Mesenchymal stem cell (in vitro differentiated cells and primary cell): ENCODE results near the gene ZBTB7B.

Experiments
- DNase-seq: peaks from one replicate; pipeline ENCODE4 v3.0.0-alpha.2; 2013
- H2AFZ ChIP-seq: one replicate; pipeline ENCODE4 v1.6.1; 2013; ENCODE audit warnings: low read depth, mild to moderate bottlenecking, control low read depth, inconsistent platforms, low read length, moderate library complexity
- H2AK5ac ChIP-seq: 2 replicates; pipeline ENCODE4 v1.6.1; 2013; ENCODE audit warnings: low read length, moderate library complexity, mild to moderate bottlenecking, inconsistent platforms; ENCODE audit not compliant: severe bottlenecking
- H2BK120ac ChIP-seq: one replicate; pipeline ENCODE4 v1.6.1; 2013; ENCODE audit warnings: low read depth, mild to moderate bottlenecking, inconsistent platforms, low read length, moderate library complexity
- H2BK12ac ChIP-seq, 2 experiments: one replicate each; pipeline ENCODE4 v1.6.1; 2013; ENCODE audit warnings: inconsistent platforms in 2 of 2, low read length in 2 of 2, mild to moderate bottlenecking in 2 of 2, moderate library complexity in 2 of 2, control low read depth in 1 of 2
- H2BK15ac ChIP-seq: one replicate; pipeline ENCODE4 v1.6.1; 2013; ENCODE audit warnings: mild to moderate bottlenecking, low read depth, inconsistent platforms; ENCODE audit not compliant: poor library complexity, severe bottlenecking
- H2BK5ac ChIP-seq: 2 replicates; pipeline ENCODE4 v1.6.1; 2013; ENCODE audit warnings: low read depth, mild to moderate bottlenecking, low read length, control low read depth, inconsistent platforms; ENCODE audit not compliant: poor library complexity, severe bottlenecking
- H3K14ac ChIP-seq, 2 experiments: one replicate each; pipeline ENCODE4 v1.6.1; 2013; ENCODE audit warnings: inconsistent platforms in 2 of 2, low read length in 2 of 2, control low read depth in 1 of 2, mild to moderate bottlenecking in 1 of 2, moderate library complexity in 1 of 2
- H3K18ac ChIP-seq, 2 experiments: one replicate each; pipeline ENCODE4 v1.6.1; 2013; ENCODE audit warnings: inconsistent platforms in 2 of 2, low read length in 2 of 2, control low read depth in 1 of 2, low read depth in 1 of 2, mild to moderate bottlenecking in 1 of 2
- H3K23ac ChIP-seq, 2 experiments: one replicate each; pipeline ENCODE4 v1.6.1; 2013; ENCODE audit warnings: inconsistent platforms in 2 of 2, low read length in 2 of 2, mild to moderate bottlenecking in 2 of 2, moderate library complexity in 2 of 2, control low read depth in 1 of 2
- H3K27ac ChIP-seq: 2 replicates; pipeline ENCODE4 v1.5.1; 2013; ENCODE audit warnings: mild to moderate bottlenecking, moderate library complexity, low read length, control low read depth, inconsistent platforms; ENCODE audit not compliant: poor library complexity, severe bottlenecking
- H3K27me3 ChIP-seq, 2 experiments: 2 replicates each; pipeline versions ENCODE4 v1.6.1 to v1.7.0; 2013; ENCODE audit warnings: low read length in 2 of 2, mild to moderate bottlenecking in 2 of 2, moderate library complexity in 2 of 2, control low read depth in 1 of 2, inconsistent platforms in 1 of 2; ENCODE audit not compliant: control insufficient read depth in 1 of 2, insufficient read depth in 1 of 2
- H3K36me3 ChIP-seq, 2 experiments: 2 replicates each; pipeline versions ENCODE4 v1.6.1 to v1.7.0; 2013; ENCODE audit warnings: low read length in 2 of 2, control low read depth in 1 of 2, inconsistent platforms in 1 of 2, low read depth in 1 of 2, mild to moderate bottlenecking in 1 of 2; ENCODE audit not compliant: insufficient read depth in 2 of 2, control insufficient read depth in 1 of 2
- H3K4ac ChIP-seq, 2 experiments: one replicate each; pipeline ENCODE4 v1.6.1; 2013; ENCODE audit warnings: inconsistent platforms in 2 of 2, low read length in 2 of 2, mild to moderate bottlenecking in 2 of 2, moderate library complexity in 2 of 2, control low read depth in 1 of 2, low read depth in 1 of 2
- H3K4me1 ChIP-seq: 2 replicates; pipeline ENCODE4 v1.6.1; 2013; ENCODE audit warnings: low read depth, low read length, control low read depth; ENCODE audit not compliant: control insufficient read depth, insufficient read depth
- H3K4me2 ChIP-seq: 2 replicates; pipeline ENCODE4 v1.6.1; 2013; ENCODE audit warnings: low read length, mild to moderate bottlenecking, inconsistent platforms; ENCODE audit not compliant: poor library complexity, severe bottlenecking
- H3K4me3 ChIP-seq, 2 experiments: 2 replicates each; pipeline versions ENCODE4 v1.5.1 to v1.7.0; 2013; ENCODE audit warnings: low read length in 2 of 2, mild to moderate bottlenecking in 2 of 2, control low read depth in 1 of 2, low read depth in 1 of 2; ENCODE audit not compliant: insufficient read depth in 1 of 2
- H3K79me1 ChIP-seq: replicated peaks from 2 replicates; pipeline ENCODE4 v1.6.1; 2013; ENCODE audit warnings: mild to moderate bottlenecking, control low read depth, low read length, inconsistent platforms; ENCODE audit not compliant: poor library complexity, severe bottlenecking
- H3K9ac ChIP-seq: 2 replicates; pipeline ENCODE4 v1.7.0; 2013; ENCODE audit warnings: mild to moderate bottlenecking, low read length, moderate library complexity
- H3K9me3 ChIP-seq: 2 replicates; pipeline ENCODE4 v1.7.0; 2013; ENCODE audit warnings: mild to moderate bottlenecking, low read length; ENCODE audit not compliant: control insufficient read depth
- H4K8ac ChIP-seq: one replicate; pipeline ENCODE4 v1.6.1; 2013; ENCODE audit warnings: inconsistent platforms, mild to moderate bottlenecking, low read length, moderate library complexity
- H4K91ac ChIP-seq: one replicate; pipeline ENCODE4 v1.6.1; 2013; ENCODE audit warnings: mild to moderate bottlenecking, low read length, inconsistent platforms
- WGBS: methylation state at CpG from one replicate; pipeline ENCODE4 v1.1.7; 2013; ENCODE audit warnings: mixed read lengths; 5-methylcytosine and 5-hydroxymethylcytosine counted together

The ZBTB7B gene

DNA sequence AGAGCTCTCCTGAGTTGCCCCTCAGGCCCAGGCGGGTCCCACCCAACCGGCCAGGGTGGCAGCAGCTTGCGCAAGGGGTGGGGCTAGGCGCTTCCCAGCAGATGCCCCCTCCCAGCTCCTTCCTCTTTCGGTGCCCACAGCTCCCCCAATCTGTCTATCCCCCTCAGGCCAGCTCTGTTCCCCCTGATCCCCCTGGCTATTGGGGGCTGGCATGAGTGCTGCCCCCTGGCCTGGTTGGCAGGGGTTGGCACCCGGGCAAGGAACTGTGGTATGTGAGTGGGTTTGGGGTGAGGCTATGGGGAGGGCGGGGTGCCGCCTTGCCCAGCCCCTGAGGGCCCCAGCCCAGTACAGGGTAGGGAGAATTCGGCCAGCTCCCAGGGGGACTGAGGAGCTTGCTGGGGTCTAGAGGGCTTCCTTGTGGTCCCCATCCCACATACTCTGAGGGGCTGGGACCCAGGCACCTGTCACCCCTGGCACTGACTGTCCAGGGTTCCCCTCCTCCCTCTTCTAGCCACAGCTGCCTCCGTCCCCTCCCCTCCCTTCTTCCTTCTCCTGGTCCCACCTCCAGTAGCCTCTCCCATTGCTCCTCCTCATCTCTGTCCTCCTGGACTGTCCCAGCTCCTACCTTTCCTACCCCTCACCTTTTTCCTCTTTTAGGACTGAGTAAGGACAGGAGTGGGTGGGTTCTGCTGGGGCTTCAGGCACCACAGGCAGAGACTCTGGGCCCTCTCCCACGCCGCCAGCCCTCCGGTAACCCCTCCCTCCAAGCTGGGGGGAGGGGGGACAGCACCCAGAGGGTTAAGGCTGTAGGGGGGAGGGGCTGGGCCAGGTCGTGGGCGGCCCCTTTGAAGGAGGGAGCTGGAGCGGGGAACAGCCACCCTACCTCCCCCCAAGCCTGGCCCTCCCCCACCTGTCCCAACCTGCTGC lies 5.7 kb downstream of the ZBTB7B start:
- Histone ChIP-seq H2BK5ac (no peak overlapping the region), H4K91ac (no peak overlapping the region), H4K8ac (no peak overlapping the region), H3K36me3 (peaks cover 8 to 73% of the 10 kb centered on the region in 2 experiments), H3K27me3 (no peaks in the 10 kb centered on the region), H3K14ac (no peak overlapping the region), H3K4me2 (no peak overlapping the region), H2AFZ (no peak overlapping the region), H2AK5ac (no peak overlapping the region), H3K9me3 (no peaks in the 10 kb centered on the region), H3K4me1 (peaks cover 38% of the 10 kb centered on the region), H2BK15ac (no peak overlapping the region), H2BK120ac (no peak overlapping the region), H3K18ac (no peak overlapping the region), H3K4me3 (no peak overlapping the region), H3K79me1 (peaks cover 43% of the 10 kb centered on the region), H3K23ac (no peak overlapping the region), H3K27ac (no peak overlapping the region), H3K9ac (no peak overlapping the region), H2BK12ac (no peak overlapping the region), H3K4ac (no peak overlapping the region)
- 92% methylated on average over 12 of the region's 16 CpGs for WGBS
- no peak for DNase-seq

DNA sequence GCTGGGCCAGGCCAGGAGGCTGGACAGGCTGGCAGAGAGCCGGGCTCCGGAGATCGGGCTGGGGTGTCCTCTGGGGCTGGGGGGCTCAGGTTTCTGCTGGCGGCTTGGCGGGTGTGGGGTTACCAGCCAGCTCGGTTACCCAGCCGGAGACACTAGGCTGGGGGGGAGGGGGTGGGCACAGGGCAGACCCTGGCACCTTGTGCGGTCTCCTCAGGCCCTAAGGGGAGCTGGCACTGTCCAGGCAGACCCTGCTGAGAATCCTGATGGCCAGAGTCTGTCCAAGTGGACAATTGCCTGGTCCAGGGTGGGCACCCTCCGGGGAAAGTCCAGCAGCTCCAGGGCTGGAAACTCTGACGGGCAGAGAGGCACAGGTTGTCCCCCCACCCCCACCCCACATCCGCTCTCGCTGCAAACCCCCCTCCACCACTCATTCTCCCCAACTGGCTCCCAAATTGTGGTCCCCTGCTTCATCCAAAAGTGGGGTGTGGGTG lies 6.7 kb downstream of the ZBTB7B start:
- Histone ChIP-seq H3K23ac (no peak overlapping the region), H3K36me3 (peaks cover 13 to 82% of the 10 kb centered on the region in 2 experiments), H3K27me3 (no peaks in the 10 kb centered on the region), H3K18ac (no peak overlapping the region), H3K79me1 (peaks cover 44% of the 10 kb centered on the region), H2BK120ac (no peak overlapping the region), H2BK5ac (no peak overlapping the region), H4K91ac (no peak overlapping the region), H3K4me3 (no peak overlapping the region), H2AK5ac (no peak overlapping the region), H3K27ac (no peak overlapping the region), H3K14ac (no peak overlapping the region), H3K4ac (no peak overlapping the region), H4K8ac (no peak overlapping the region), H3K9ac (no peak overlapping the region), H3K4me2 (no peak overlapping the region), H2AFZ (no peak overlapping the region), H3K4me1 (peaks cover 37% of the 10 kb centered on the region), H2BK12ac (no peak overlapping the region), H3K9me3 (no peaks in the 10 kb centered on the region), H2BK15ac (no peak overlapping the region)
- WGBS: 94% methylated on average over 12 of the region's 12 CpGs
- no peak for DNase-seq

- Histone ChIP-seq H2AFZ (no peak overlapping the region), H3K4me3 (no peak overlapping the region), H3K9me3 (no peaks in the 10 kb centered on the region), H4K91ac (no peak overlapping the region), H3K23ac (no peak overlapping the region), H2AK5ac (no peak overlapping the region), H3K36me3 (peaks cover 17 to 87% of the 10 kb centered on the region in 2 experiments), H2BK12ac (no peak overlapping the region), H3K14ac (no peak overlapping the region), H3K4ac (no peak overlapping the region), H3K4me1 (peaks cover 33% of the 10 kb centered on the region), H3K4me2 (no peak overlapping the region), H3K27me3 (no peaks in the 10 kb centered on the region), H2BK15ac (no peak overlapping the region), H3K18ac (no peak overlapping the region), H3K27ac (no peak overlapping the region), H3K9ac (no peak overlapping the region), H2BK5ac (no peak overlapping the region), H4K8ac (no peak overlapping the region), H2BK120ac (no peak overlapping the region), H3K79me1 (peaks cover 44% of the 10 kb centered on the region)
- DNase-seq: no peak
- 95% methylated on average over 3 of the region's 5 CpGs for WGBS
Measured at GRCh38 chr1:155009742-155010141, 7.1 kb downstream of the ZBTB7B start.

- WGBS: 81% methylated on average over 8 of the region's 11 CpGs
- H2BK15ac ChIP-seq: no peak overlapping the region
- no peak overlapping the region for H3K27ac ChIP-seq
- no peak overlapping the region for H2BK5ac ChIP-seq
- H4K91ac ChIP-seq: no peak overlapping the region
- H2AK5ac ChIP-seq: no peak overlapping the region
- H3K9me3 ChIP-seq: no peaks in the 10 kb centered on the region
- H3K4me3 ChIP-seq: no peak overlapping the region
- peak overlapping the region in 1 of 2 experiments; percentile 29 for H3K4ac ChIP-seq
- no peak overlapping the region for H2BK12ac ChIP-seq
- no peak for DNase-seq
- no peak overlapping the region for H4K8ac ChIP-seq
- H2AFZ ChIP-seq: no peak overlapping the region
- H2BK120ac ChIP-seq: no peak overlapping the region
- no peak overlapping the region for H3K4me2 ChIP-seq
- no peaks in the 10 kb centered on the region for H3K27me3 ChIP-seq
- no peak overlapping the region for H3K14ac ChIP-seq
- H3K36me3 ChIP-seq: peaks cover 22 to 93% of the 10 kb centered on the region in 2 experiments
- H3K18ac ChIP-seq: no peak overlapping the region
- peaks cover 28% of the 10 kb centered on the region for H3K4me1 ChIP-seq
- no peak overlapping the region for H3K9ac ChIP-seq
- peaks cover 44% of the 10 kb centered on the region for H3K79me1 ChIP-seq
- H3K23ac ChIP-seq: no peak overlapping the region
Measured at GRCh38 chr1:155010211-155010918, 7.8 kb downstream of the ZBTB7B start.
